GM23338 (cell line): ENCODE data around the gene ANP32A. TPM values are rescaled to one million over a fixed set of nuclear protein-coding genes. Genes with fewer than 3 reads are reported as not detected.

Experiments
- ATAC-seq: fragments of 200-7000 bp; cut with Tn5 transposase; 3 replicates; pipeline ENCODE4 v1.9.1; 2020
- DNase-seq: peaks from one replicate; pipeline ENCODE4 v3.0.0-alpha.2; 2015; ENCODE audit warnings: low spot score
- H2AFZ ChIP-seq: fragments of 200-600 bp; sonication (generic); 2 replicates; pipeline ENCODE4 v1.8.0; 2016; ENCODE audit warnings: antibody characterized with exemption, mild to moderate bottlenecking, moderate library complexity
- H3F3A ChIP-seq: fragments of 200-600 bp; sonication (generic); replicated peaks from 2 replicates; pipeline ENCODE4 v1.8.0; 2017; ENCODE audit warnings: antibody characterized with exemption, mixed run types, low read depth
- H3K27ac ChIP-seq: fragments of 200-600 bp; sonication (generic); 2 replicates; pipeline ENCODE4 v1.6.1; 2016; ENCODE audit warnings: low read depth
- H3K27me3 ChIP-seq: fragments of 200-600 bp; sonication (generic); 2 replicates; pipeline ENCODE4 v1.8.0; 2016; ENCODE audit warnings: mild to moderate bottlenecking, mixed run types, moderate library complexity; ENCODE audit not compliant: insufficient read depth
- H3K36me3 ChIP-seq: fragments of 200-600 bp; sonication (generic); 2 replicates; pipeline ENCODE4 v1.8.0; 2016; ENCODE audit warnings: mild to moderate bottlenecking; ENCODE audit not compliant: insufficient read depth
- H3K4me1 ChIP-seq: fragments of 200-600 bp; sonication (generic); 2 replicates; pipeline ENCODE4 v1.8.0; 2016; ENCODE audit warnings: mild to moderate bottlenecking, moderate library complexity; ENCODE audit not compliant: insufficient read depth
- H3K4me2 ChIP-seq: fragments of 200-600 bp; sonication (generic); 2 replicates; pipeline ENCODE4 v1.7.1; 2017; ENCODE audit warnings: mixed run types
- H3K4me3 ChIP-seq: fragments of 200-600 bp; sonication (generic); 2 replicates; pipeline ENCODE4 v1.6.1; 2016; ENCODE audit warnings: mixed run types
- H3K79me2 ChIP-seq: fragments of 200-600 bp; sonication (generic); replicated peaks from 2 replicates; pipeline ENCODE4 v1.8.0; 2017; ENCODE audit warnings: mild to moderate bottlenecking; ENCODE audit not compliant: insufficient read depth
- H3K9me2 ChIP-seq: fragments of 200-600 bp; sonication (generic); 2 replicates; pipeline ENCODE4 v1.8.0; 2017; ENCODE audit not compliant: insufficient read depth
- H4K20me1 ChIP-seq: fragments of 200-600 bp; sonication (generic); replicated peaks from 2 replicates; pipeline ENCODE4 v1.8.0; 2017; ENCODE audit warnings: mild to moderate bottlenecking; ENCODE audit not compliant: insufficient read depth
- H3K27ac Mint-ChIP-seq: 2 replicates; pipeline ENCODE4 v1.8.0; 2020; ENCODE audit warnings: inconsistent platforms, mild to moderate bottlenecking, moderate library complexity, mixed read lengths
- H3K27me3 Mint-ChIP-seq: 3 replicates; pipeline ENCODE4 v1.8.0; 2022; ENCODE audit warnings: low read depth, mild to moderate bottlenecking, moderate library complexity, mixed read lengths, inconsistent platforms; ENCODE audit not compliant: insufficient read depth, poor library complexity
- H3K36me3 Mint-ChIP-seq: 3 replicates; pipeline ENCODE4 v1.8.0; 2021; ENCODE audit warnings: low read depth, mild to moderate bottlenecking, inconsistent platforms, moderate library complexity, mixed read lengths
- H3K4me1 Mint-ChIP-seq: 3 replicates; pipeline ENCODE4 v1.8.0; 2020; ENCODE audit warnings: mild to moderate bottlenecking, inconsistent platforms, mixed read lengths
- H3K4me3 Mint-ChIP-seq: 3 replicates; pipeline ENCODE4 v1.8.0; 2021; ENCODE audit warnings: moderate library complexity, mild to moderate bottlenecking, inconsistent platforms, mixed read lengths
- H3K9me3 Mint-ChIP-seq: 3 replicates; pipeline ENCODE4 v1.8.0; 2020; ENCODE audit warnings: moderate library complexity, mild to moderate bottlenecking, inconsistent platforms, mixed read lengths
- EZH2 ChIP-seq: fragments of 200-600 bp; sonication (generic); IDR thresholded peaks from one replicate; pipeline ENCODE4 v1.8.0; 2017; ENCODE audit warnings: antibody characterized with exemption, mild to moderate bottlenecking, low read depth; ENCODE audit not compliant: unreplicated experiment
- EZH2phosphoT487 ChIP-seq: fragments of 200-600 bp; sonication (generic); IDR thresholded peaks from one replicate; pipeline ENCODE4 v1.8.1; 2018; ENCODE audit warnings: antibody characterized with exemption; ENCODE audit not compliant: unreplicated experiment
- STAT1 ChIP-seq: IDR thresholded peaks from one replicate; pipeline ENCODE4 v1.6.1; 2016; ENCODE audit warnings: antibody characterized with exemption; ENCODE audit not compliant: unreplicated experiment
- ZNF114 ChIP-seq: fragments of 250-450 bp; sonication (Bioruptor Pico); IDR thresholded peaks from 2 replicates; pipeline ENCODE4 v1.5.0; 2020; ENCODE audit warnings: mild to moderate bottlenecking, moderate library complexity
- ZNF331 ChIP-seq: fragments of 250-450 bp; sonication (Bioruptor Pico); IDR thresholded peaks from 2 replicates; pipeline ENCODE4 v1.5.0; 2020; ENCODE audit warnings: low read depth, mild to moderate bottlenecking, moderate library complexity
- polyA plus RNA-seq: library from polyadenylated mRNA; unstranded; fragments of >200 nt; fragmentation: Nextera tagmentation; extraction: Ambion mirVana; gene quantifications from 2 replicates; pipeline ENCODE4 v1.2.1, GENCODE V29; 2016
- total RNA-seq: library from RNA; depleted of rRNA; stranded (reverse); fragments of >200 nt; shearing (Covaris generic); gene quantifications from 2 replicates; pipeline ENCODE4 v1.2.3, GENCODE V29; 2014
- TF ChIP-seq, protein P1 (sequence below): fragments of 250-450 bp; sonication (Bioruptor Pico); IDR thresholded peaks from 2 replicates; pipeline ENCODE4 v1.5.0; 2020; ENCODE audit warnings: mild to moderate bottlenecking, moderate library complexity

The ANP32A gene
- total and polyA plus RNA-seq, 2 experiments from 2014 or later: 204 to 304 TPM

DNA sequence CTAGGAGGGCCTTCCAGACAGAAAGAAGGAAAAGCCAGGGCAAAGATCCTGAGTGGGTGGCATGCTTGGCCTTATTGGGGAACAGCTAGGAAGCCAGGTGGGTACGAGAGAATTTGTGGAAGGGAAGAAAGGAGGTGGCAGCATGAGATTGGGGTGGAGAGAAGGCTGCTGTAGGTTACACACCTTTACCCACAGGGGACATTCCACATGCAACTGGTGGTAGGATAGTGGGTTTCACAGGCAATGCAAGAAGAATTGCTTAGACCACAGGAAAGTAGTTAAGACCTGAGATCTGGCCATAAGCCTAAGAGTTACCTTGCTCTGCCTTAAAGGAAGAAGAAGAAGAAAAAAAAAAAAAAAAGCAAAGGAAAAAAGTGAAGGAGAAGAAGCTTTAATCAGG lies 19.8 kb downstream of the ANP32A start:
- no peaks in the 10 kb centered on the region for H3K9me3 Mint-ChIP-seq
- Histone ChIP-seq H3K79me2 (peaks cover 100% of the 10 kb centered on the region), H3K27me3 (no peaks in the 10 kb centered on the region), H3K36me3 (no peaks in the 10 kb centered on the region), H3F3A (no peaks in the 10 kb centered on the region), H3K27ac (no peak overlapping the region), H3K9me2 (no peaks in the 10 kb centered on the region), H3K4me1 (peaks cover 28% of the 10 kb centered on the region), H3K4me2 (no peak overlapping the region), H3K4me3 (no peak overlapping the region), H4K20me1 (peaks cover 90% of the 10 kb centered on the region), H2AFZ (no peak overlapping the region)
- ATAC-seq (no peak), DNase-seq (no peak)
- no peak overlapping the region for H3K4me3 Mint-ChIP-seq
- no peak overlapping the region for H3K27ac Mint-ChIP-seq
- peaks cover 47% of the 10 kb centered on the region for H3K4me1 Mint-ChIP-seq
- H3K36me3 Mint-ChIP-seq: peaks cover 13% of the 10 kb centered on the region; the same call in 2 of the 3 replicates
- H3K27me3 Mint-ChIP-seq: peaks cover 19% of the 10 kb centered on the region
- TF ChIP-seq STAT1 (no peak), EZH2phosphoT487 (no peak), EZH2 (no peak), ZNF331 (CRISPR knock-in tag) (no peak), ZNF114 (CRISPR knock-in tag) (no peak)
- TF ChIP-seq, protein P1, sequence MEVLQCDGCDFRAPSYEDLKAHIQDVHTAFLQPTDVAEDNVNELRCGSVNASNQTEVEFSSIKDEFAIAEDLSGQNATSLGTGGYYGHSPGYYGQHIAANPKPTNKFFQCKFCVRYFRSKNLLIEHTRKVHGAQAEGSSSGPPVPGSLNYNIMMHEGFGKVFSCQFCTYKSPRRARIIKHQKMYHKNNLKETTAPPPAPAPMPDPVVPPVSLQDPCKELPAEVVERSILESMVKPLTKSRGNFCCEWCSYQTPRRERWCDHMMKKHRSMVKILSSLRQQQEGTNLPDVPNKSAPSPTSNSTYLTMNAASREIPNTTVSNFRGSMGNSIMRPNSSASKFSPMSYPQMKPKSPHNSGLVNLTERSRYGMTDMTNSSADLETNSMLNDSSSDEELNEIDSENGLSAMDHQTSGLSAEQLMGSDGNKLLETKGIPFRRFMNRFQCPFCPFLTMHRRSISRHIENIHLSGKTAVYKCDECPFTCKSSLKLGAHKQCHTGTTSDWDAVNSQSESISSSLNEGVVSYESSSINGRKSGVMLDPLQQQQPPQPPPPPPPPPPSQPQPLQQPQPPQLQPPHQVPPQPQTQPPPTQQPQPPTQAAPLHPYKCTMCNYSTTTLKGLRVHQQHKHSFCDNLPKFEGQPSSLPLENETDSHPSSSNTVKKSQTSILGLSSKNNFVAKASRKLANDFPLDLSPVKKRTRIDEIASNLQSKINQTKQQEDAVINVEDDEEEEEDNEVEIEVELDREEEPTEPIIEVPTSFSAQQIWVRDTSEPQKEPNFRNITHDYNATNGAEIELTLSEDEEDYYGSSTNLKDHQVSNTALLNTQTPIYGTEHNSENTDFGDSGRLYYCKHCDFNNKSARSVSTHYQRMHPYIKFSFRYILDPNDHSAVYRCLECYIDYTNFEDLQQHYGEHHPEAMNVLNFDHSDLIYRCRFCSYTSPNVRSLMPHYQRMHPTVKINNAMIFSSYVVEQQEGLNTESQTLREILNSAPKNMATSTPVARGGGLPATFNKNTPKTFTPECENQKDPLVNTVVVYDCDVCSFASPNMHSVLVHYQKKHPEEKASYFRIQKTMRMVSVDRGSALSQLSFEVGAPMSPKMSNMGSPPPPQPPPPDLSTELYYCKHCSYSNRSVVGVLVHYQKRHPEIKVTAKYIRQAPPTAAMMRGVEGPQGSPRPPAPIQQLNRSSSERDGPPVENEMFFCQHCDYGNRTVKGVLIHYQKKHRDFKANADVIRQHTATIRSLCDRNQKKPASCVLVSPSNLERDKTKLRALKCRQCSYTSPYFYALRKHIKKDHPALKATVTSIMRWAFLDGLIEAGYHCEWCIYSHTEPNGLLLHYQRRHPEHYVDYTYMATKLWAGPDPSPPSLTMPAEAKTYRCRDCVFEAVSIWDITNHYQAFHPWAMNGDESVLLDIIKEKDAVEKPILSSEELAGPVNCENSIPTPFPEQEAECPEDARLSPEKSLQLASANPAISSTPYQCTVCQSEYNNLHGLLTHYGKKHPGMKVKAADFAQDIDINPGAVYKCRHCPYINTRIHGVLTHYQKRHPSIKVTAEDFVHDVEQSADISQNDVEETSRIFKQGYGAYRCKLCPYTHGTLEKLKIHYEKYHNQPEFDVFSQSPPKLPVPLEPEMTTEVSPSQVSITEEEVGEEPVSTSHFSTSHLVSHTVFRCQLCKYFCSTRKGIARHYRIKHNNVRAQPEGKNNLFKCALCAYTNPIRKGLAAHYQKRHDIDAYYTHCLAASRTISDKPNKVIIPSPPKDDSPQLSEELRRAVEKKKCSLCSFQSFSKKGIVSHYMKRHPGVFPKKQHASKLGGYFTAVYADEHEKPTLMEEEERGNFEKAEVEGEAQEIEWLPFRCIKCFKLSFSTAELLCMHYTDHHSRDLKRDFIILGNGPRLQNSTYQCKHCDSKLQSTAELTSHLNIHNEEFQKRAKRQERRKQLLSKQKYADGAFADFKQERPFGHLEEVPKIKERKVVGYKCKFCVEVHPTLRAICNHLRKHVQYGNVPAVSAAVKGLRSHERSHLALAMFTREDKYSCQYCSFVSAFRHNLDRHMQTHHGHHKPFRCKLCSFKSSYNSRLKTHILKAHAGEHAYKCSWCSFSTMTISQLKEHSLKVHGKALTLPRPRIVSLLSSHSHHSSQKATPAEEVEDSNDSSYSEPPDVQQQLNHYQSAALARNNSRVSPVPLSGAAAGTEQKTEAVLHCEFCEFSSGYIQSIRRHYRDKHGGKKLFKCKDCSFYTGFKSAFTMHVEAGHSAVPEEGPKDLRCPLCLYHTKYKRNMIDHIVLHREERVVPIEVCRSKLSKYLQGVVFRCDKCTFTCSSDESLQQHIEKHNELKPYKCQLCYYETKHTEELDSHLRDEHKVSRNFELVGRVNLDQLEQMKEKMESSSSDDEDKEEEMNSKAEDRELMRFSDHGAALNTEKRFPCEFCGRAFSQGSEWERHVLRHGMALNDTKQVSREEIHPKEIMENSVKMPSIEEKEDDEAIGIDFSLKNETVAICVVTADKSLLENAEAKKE (CRISPR knock-in tag): no peak
